ENCODE results near the gene BANK1.

Gene BANK1

GRCh38 chr4:101989551-101989950 is 199.0 kb downstream of the BANK1 start:
- Histone ChIP-seq H3K4me3 (ENCODE audit: low read depth, low read length) (no peak overlapping the region), H3K4me1 (ENCODE audit: control insufficient read depth, insufficient read depth, low read length) (no peaks in the 10 kb centered on the region), H3K36me3 (ENCODE audit: control insufficient read depth in 2 of 2, insufficient read depth in 1 of 2, low read length in 2 of 2) (no peaks in the 10 kb centered on the region), H3K27ac (ENCODE audit: extremely low read depth, low read depth, low read length) (no peak overlapping the region), H3K9me3 (ENCODE audit: control insufficient read depth, insufficient read depth, low read depth, low read length) (no peaks in the 10 kb centered on the region)
- TF ChIP-seq REPIN1 (tag by site-specific recombination; IDR thresholded peaks at IDR 0.05; ENCODE audit: low read depth) (no peak), TSHZ1 (tag by site-specific recombination; IDR thresholded peaks at IDR 0.05; ENCODE audit: borderline replicate concordance) (no peak)
- POLR2A ChIA-PET = no interaction called here
- CTCF ChIA-PET = no interaction called here

- POLR2A ChIA-PET = no interaction called here
- CTCF ChIA-PET = no interaction called here
- Histone ChIP-seq H3K4me1 (ENCODE audit: control insufficient read depth, insufficient read depth, low read length) (no peaks in the 10 kb centered on the region), H3K9me3 (ENCODE audit: control insufficient read depth, insufficient read depth, low read depth, low read length) (no peaks in the 10 kb centered on the region), H3K27ac (ENCODE audit: extremely low read depth, low read depth, low read length) (no peak overlapping the region), H3K36me3 (ENCODE audit: control insufficient read depth in 2 of 2, insufficient read depth in 1 of 2, low read length in 2 of 2) (no peaks in the 10 kb centered on the region), H3K4me3 (ENCODE audit: low read depth, low read length) (no peak overlapping the region)
- TF ChIP-seq SP3 (tag by site-specific recombination; IDR thresholded peaks at IDR 0.05) = no peak
- TF ChIP-seq YY1 (tag by site-specific recombination; IDR thresholded peaks at IDR 0.05) = no peak
- TF ChIP-seq ZNF837 (tag by site-specific recombination; IDR thresholded peaks at IDR 0.05) = no peak
- TF ChIP-seq ZNF670 (tag by site-specific recombination; IDR thresholded peaks at IDR 0.05; ENCODE audit: low read depth) = no peak
- TF ChIP-seq SETDB1 (IDR thresholded peaks at IDR 0.05; ENCODE audit: insufficient read length, low read length) = no peak
Measured at GRCh38 chr4:101992446-101992845, 201.9 kb downstream of the BANK1 start.

- H3K27ac ChIP-seq (ENCODE audit: extremely low read depth, low read depth, low read length) = no peak overlapping the region
Measured at GRCh38 chr4:101993002-101993841, 202.7 kb downstream of the BANK1 start.

More at GRCh38 chr4:101993002-101993841, 202.7 kb downstream of the BANK1 start:
- ChIA-PET POLR2A (no interaction called here), CTCF (no interaction called here)
- no peaks in the 10 kb centered on the region for H3K36me3 ChIP-seq (ENCODE audit: control insufficient read depth in 2 of 2, insufficient read depth in 1 of 2, low read length in 2 of 2)
- no peak overlapping the region for H3K4me3 ChIP-seq (ENCODE audit: low read depth, low read length)
- H3K4me1 ChIP-seq (ENCODE audit: control insufficient read depth, insufficient read depth, low read length) = no peaks in the 10 kb centered on the region
- TF ChIP-seq ZNF837 (tag by site-specific recombination; IDR thresholded peaks at IDR 0.05) = no peak
- TF ChIP-seq ZNF658 (tag by site-specific recombination; IDR thresholded peaks at IDR 0.05) = no peak
- TF ChIP-seq KLF17 (tag by site-specific recombination; IDR thresholded peaks at IDR 0.05) = no peak
- TF ChIP-seq CTCF (tag by site-specific recombination; IDR thresholded peaks at IDR 0.05) = no peak
- TF ChIP-seq PATZ1 (tag by site-specific recombination; IDR thresholded peaks at IDR 0.05) = no peak
- no peak for TF ChIP-seq MYNN (tag by site-specific recombination; IDR thresholded peaks at IDR 0.05; ENCODE audit: borderline replicate concordance)
- TF ChIP-seq ZNF18 (tag by site-specific recombination; IDR thresholded peaks at IDR 0.05) = no peak
- TF ChIP-seq ZNF146 (tag by site-specific recombination; IDR thresholded peaks at IDR 0.05) = no peak
- no peak for TF ChIP-seq ZNF792 (tag by site-specific recombination; IDR thresholded peaks at IDR 0.05)
- TF ChIP-seq ZNF585B (tag by site-specific recombination; IDR thresholded peaks at IDR 0.05) = no peak
- H3K9me3 ChIP-seq (ENCODE audit: control insufficient read depth, insufficient read depth, low read depth, low read length) = no peaks in the 10 kb centered on the region

Data from HEK293 (cell line).